ENCODE data around the gene TNS1.

The TNS1 gene

GRCh38 chr2:217892560-217892959 lies 110.2 kb downstream of the TNS1 start:
- Histone ChIP-seq H3K36me3 (ENCODE audit: insufficient read depth, low read length) (no peaks in the 10 kb centered on the region; the same call in 1 of the 2 replicates), H2AFZ (ENCODE audit: low read length) (no peak overlapping the region), H3K9me2 (replicated peaks; ENCODE audit: low read depth, low read length) (no peaks in the 10 kb centered on the region), H3K4me1 (ENCODE audit: insufficient read depth, low read length, poor library complexity, severe bottlenecking) (no peaks in the 10 kb centered on the region), H3K4me2 (ENCODE audit: low read depth, low read length, poor library complexity, severe bottlenecking) (no peak overlapping the region), H3K4me3 (ENCODE audit: low read length, poor library complexity, severe bottlenecking) (no peak overlapping the region), H3K79me2 (ENCODE audit: insufficient read depth, low read length) (no peaks in the 10 kb centered on the region), H4K20me1 (ENCODE audit: insufficient read depth, low read length, poor library complexity, severe bottlenecking) (no peaks in the 10 kb centered on the region), H3F3A (ENCODE audit: low read depth) (no peaks in the 10 kb centered on the region), H3K27me3 (ENCODE audit: insufficient read depth, low read length, poor library complexity, severe bottlenecking) (no peaks in the 10 kb centered on the region), H3K9me3 (ENCODE audit: insufficient read depth, low read depth, low read length) (no peaks in the 10 kb centered on the region), H3K9ac (ENCODE audit: low read depth, low read length, poor library complexity, severe bottlenecking) (no peak overlapping the region)
- no peak for TF ChIP-seq EZH2phosphoT487 (IDR thresholded peaks at IDR 0.05; ENCODE audit: borderline replicate concordance)
- TF ChIP-seq, protein P1, sequence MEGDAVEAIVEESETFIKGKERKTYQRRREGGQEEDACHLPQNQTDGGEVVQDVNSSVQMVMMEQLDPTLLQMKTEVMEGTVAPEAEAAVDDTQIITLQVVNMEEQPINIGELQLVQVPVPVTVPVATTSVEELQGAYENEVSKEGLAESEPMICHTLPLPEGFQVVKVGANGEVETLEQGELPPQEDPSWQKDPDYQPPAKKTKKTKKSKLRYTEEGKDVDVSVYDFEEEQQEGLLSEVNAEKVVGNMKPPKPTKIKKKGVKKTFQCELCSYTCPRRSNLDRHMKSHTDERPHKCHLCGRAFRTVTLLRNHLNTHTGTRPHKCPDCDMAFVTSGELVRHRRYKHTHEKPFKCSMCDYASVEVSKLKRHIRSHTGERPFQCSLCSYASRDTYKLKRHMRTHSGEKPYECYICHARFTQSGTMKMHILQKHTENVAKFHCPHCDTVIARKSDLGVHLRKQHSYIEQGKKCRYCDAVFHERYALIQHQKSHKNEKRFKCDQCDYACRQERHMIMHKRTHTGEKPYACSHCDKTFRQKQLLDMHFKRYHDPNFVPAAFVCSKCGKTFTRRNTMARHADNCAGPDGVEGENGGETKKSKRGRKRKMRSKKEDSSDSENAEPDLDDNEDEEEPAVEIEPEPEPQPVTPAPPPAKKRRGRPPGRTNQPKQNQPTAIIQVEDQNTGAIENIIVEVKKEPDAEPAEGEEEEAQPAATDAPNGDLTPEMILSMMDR (conservative IDR thresholded peaks at IDR 0.05; ENCODE audit: low read length) = no peak

GRCh38 chr2:217890445-217890844 lies 112.3 kb downstream of the TNS1 start:
- Histone ChIP-seq H3K9ac (ENCODE audit: low read depth, low read length, poor library complexity, severe bottlenecking) (no peak overlapping the region), H3K4me3 (ENCODE audit: low read length, poor library complexity, severe bottlenecking) (no peak overlapping the region), H4K20me1 (ENCODE audit: insufficient read depth, low read length, poor library complexity, severe bottlenecking) (no peaks in the 10 kb centered on the region), H3K4me1 (ENCODE audit: insufficient read depth, low read length, poor library complexity, severe bottlenecking) (no peaks in the 10 kb centered on the region), H3K36me3 (ENCODE audit: insufficient read depth, low read length) (no peaks in the 10 kb centered on the region; the same call in 1 of the 2 replicates), H3K4me2 (ENCODE audit: low read depth, low read length, poor library complexity, severe bottlenecking) (no peak overlapping the region), H2AFZ (ENCODE audit: low read length) (no peak overlapping the region), H3K79me2 (ENCODE audit: insufficient read depth, low read length) (no peaks in the 10 kb centered on the region), H3F3A (ENCODE audit: low read depth) (no peaks in the 10 kb centered on the region), H3K9me2 (replicated peaks; ENCODE audit: low read depth, low read length) (no peaks in the 10 kb centered on the region), H3K27me3 (ENCODE audit: insufficient read depth, low read length, poor library complexity, severe bottlenecking) (no peaks in the 10 kb centered on the region), H3K9me3 (ENCODE audit: insufficient read depth, low read depth, low read length) (no peaks in the 10 kb centered on the region)
- no peak for TF ChIP-seq EZH2phosphoT487 (IDR thresholded peaks at IDR 0.05; ENCODE audit: borderline replicate concordance)
- TF ChIP-seq, protein P1 (conservative IDR thresholded peaks at IDR 0.05; ENCODE audit: low read length) = peak; percentile 42

DNA sequence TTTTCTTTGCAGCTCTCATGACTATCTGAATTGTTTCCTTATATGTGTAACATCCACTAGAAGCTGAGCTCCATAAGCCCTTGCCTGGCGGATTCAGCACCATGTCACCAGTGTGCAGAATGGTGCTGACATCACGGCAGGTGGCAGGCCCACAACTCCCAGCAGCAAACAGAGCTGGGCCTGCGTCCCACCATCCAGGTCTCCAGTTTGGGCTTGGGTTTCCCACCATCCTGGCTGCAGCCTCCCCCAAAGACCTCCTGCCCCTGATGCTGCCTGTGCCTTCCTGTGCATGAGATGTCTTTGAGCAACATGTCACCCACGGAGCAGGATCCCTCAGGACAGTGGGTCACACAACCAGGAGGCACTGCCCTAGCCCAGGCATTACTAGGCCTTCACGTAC lies 113.1 kb downstream of the TNS1 start:
- no peak overlapping the region for H3K4me2 ChIP-seq (ENCODE audit: low read depth, low read length, poor library complexity, severe bottlenecking)
- H3K4me1 ChIP-seq (ENCODE audit: insufficient read depth, low read length, poor library complexity, severe bottlenecking) = no peaks in the 10 kb centered on the region
- H3K79me2 ChIP-seq (ENCODE audit: insufficient read depth, low read length) = no peaks in the 10 kb centered on the region
- H3K36me3 ChIP-seq (ENCODE audit: insufficient read depth, low read length) = no peaks in the 10 kb centered on the region; the same call in 1 of the 2 replicates
- H3K9me2 ChIP-seq (replicated peaks; ENCODE audit: low read depth, low read length) = no peaks in the 10 kb centered on the region
- no peaks in the 10 kb centered on the region for H3F3A ChIP-seq (ENCODE audit: low read depth)
- TF ChIP-seq EZH2phosphoT487 (IDR thresholded peaks at IDR 0.05; ENCODE audit: borderline replicate concordance) = no peak
- TF ChIP-seq, protein P1 (conservative IDR thresholded peaks at IDR 0.05; ENCODE audit: low read length) = no peak
- H3K9ac ChIP-seq (ENCODE audit: low read depth, low read length, poor library complexity, severe bottlenecking) = no peak overlapping the region
- H4K20me1 ChIP-seq (ENCODE audit: insufficient read depth, low read length, poor library complexity, severe bottlenecking) = no peaks in the 10 kb centered on the region
- H3K9me3 ChIP-seq (ENCODE audit: insufficient read depth, low read depth, low read length) = no peaks in the 10 kb centered on the region
- H3K27me3 ChIP-seq (ENCODE audit: insufficient read depth, low read length, poor library complexity, severe bottlenecking) = no peaks in the 10 kb centered on the region
- no peak overlapping the region for H2AFZ ChIP-seq (ENCODE audit: low read length)
- H3K4me3 ChIP-seq (ENCODE audit: low read length, poor library complexity, severe bottlenecking) = no peak overlapping the region

All from Loucy (cell line).